NK-92 treated with Interleukin-12 subunit alpha and Interleukin-12 subunit beta, amount 100 ng/mL, for 24 hours (cell line): ENCODE data around the gene RNF180.
"Not testable (repeated sequence)": the region's sequence is repeated elsewhere in the genome, so short reads cannot be mapped to it uniquely, and the experiment has no call there.

ENCODE experiments used
- DNase-seq: peaks from one replicate; lab custom pipeline; 2025; lab: John Stamatoyannopoulos, UW

The RNF180 gene

DNA sequence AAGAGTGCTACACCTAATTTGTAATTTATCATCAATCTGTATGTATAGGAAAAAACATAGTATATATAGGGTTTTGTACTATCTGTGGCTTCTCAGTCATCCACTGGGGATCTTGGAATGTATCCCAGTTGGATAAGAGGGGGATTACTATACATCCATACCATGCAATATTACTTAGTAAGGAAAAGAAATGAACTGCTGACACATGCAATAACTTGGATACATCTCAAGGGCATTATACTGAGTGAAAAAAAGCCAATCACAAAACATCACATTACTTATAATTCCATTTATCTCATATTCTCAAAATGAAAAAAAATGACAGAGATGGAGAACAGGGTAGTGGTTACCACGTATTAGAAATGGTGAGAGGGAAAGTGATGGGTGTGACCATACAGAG, 231.9 kb downstream of the RNF180 start:
- DNase-seq, result no peak

GRCh38 chr5:64398735-64399134, 233.1 kb downstream of the RNF180 start:
- DNase-seq, result not testable (repeated sequence)

DNA sequence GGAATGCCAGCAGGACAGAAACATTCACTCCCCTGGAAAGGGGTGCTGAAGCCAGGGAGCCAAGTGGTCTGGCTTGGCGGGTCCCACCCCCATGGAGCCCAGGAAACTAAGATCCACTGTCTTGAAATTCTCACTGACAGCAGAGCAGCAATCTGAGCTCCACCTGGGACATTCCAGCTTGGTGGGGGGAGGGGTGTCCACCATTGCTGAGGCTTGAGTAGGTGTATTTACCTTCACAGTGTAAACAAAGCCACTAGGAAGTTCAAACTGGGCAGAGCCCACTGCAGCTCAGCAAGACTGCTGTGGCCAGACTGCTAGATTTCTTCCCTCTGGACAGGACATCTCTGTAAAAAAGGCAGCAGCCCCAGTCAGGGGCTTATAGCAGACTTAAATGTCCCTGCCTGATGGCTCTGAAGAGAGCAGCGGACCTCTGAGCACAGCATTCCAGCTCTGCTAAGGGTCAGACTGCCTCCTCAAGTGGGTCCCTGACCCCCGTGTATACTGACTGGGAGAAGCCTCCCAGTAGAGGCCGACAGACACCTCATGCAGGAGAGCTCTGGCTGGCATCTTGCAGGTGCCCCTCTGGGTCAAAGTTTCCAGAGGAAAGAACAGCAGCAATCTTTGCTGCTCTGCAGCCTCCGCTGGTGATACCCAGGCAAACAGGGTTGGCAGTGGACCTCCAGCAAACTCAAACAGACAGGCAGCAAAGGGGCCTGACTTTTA, 241.6 kb downstream of the RNF180 start:
- DNase-seq, result not testable (repeated sequence)

- no peak for DNase-seq
Measured at GRCh38 chr5:64417390-64417789, 251.7 kb downstream of the RNF180 start.

GRCh38 chr5:64418013-64418412, 252.4 kb downstream of the RNF180 start:
- DNase-seq, result no peak
